SKM-1 treated with dmso at 0.1 percent for 144 hours (cell line): Measurements from ENCODE around the gene THPO.

Source experiments
- DNase-seq: peaks from one replicate; lab custom pipeline; 2025; ENCODE audit not compliant: unreplicated experiment; lab: John Stamatoyannopoulos, UW

Gene THPO

DNA sequence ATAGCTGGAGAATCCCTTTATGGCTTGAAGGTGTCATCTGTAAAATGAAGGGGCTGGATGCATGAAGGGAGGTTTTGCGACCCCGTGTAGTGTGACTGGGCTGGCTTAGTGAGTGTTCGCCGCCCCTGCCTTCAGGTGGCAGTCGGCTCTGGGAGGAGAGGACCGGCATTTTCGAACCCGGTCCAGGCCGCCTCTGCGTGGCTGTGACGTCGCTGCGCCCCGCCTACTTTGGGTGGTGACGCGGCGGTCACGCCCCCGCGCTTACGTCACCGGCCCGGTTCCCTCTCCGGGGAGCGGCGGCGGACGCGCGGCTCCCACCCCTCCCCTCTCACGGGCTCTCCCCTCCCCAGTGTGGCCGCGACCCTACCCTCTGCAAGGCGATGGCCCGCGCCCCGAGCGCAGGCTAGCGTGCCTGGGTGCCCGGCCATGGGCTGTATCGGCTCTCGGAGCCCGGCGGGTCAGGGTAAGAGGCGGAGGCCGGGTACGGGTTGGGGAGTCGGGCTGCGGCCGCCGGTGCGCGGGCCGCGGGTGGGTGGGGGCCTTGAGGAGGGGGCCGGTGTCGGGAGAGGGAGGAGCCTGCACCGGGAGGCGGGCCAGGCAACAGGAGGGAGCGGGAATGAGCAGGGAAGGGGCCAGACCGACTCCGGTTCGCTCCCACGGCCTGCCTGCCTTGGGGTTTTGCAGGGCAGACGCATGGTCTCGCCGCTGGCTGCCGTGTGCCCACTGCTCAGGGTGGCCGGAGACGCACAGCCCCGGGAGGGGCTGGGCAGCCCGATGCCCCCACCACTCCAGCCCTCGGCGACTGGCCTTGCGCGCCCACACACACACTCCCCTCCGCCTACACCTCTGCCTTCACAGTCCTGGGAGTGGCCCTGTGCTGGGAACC lies 42.1 kb downstream of the THPO start:
- DNase-seq = peak; percentile 26

DNA sequence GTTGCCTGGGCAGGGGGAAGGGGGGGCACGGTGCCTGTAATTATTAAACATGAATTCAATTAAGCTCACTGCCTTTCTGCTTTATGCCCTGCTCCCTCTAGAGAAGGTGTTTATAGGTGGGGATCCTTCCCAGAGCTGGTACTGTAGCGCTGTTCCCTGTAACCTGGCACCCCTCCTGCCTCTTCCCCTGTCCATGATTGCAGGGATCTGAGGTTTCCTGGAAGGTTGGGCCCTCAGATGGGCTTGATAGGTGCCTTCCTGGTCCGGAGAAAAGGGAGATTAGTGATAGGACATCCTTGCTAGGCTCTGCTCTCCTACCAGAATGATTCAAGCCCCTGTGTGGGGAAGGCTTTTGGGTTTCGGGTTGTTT lies 42.7 kb downstream of the THPO start:
- no peak for DNase-seq

GRCh38 chr3:184334470-184335158 lies 43.4 kb downstream of the THPO start:
- no peak for DNase-seq

DNA sequence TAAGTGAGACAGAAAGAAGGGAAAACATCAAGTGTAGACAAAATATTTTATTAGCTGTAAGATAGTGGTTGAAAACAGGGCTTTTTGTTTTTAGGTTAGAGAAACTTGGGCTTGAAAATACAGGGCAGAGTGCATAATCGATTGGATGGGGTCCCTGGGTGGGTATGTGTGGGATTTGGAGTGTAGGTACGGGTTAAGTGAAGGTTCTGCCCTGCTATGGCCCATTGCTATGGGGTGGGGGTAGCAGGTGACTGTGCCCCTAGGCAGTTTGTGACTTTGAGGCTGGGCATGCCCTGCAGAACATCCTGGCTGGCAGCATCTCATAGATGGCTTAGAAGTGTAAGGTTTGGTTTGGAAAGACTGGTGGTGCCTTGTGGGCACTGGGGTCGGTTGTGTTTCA lies 44.3 kb downstream of the THPO start:
- DNase-seq = no peak

GRCh38 chr3:184333190-184333589 lies 44.8 kb downstream of the THPO start:
- DNase-seq = no peak

GRCh38 chr3:184332370-184333090 lies 45.5 kb downstream of the THPO start:
- DNase-seq = no peak

DNA sequence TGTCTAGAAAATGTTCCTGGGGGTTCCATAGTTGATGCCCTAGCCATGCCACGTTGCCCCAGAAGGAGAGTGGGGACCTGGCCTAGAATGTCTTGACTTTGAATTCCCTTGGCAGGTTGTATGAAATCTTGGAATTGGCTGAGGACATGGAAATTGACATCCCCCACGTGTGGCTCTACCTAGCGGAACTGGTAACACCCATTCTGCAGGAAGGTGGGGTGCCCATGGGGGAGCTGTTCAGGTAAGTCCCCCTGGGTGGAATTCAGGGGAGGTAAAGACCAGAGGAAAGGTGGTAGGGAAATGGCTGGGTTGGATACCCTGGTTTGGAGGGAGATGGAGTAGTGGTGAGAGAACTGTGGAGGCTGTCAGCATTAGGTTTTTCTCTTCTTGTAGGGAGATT lies 49.5 kb downstream of the THPO start:
- DNase-seq = no peak

GRCh38 chr3:184327171-184327570 lies 50.8 kb downstream of the THPO start:
- DNase-seq = no peak

GRCh38 chr3:184325715-184326369 lies 52.2 kb downstream of the THPO start:
- DNase-seq = no peak

DNA sequence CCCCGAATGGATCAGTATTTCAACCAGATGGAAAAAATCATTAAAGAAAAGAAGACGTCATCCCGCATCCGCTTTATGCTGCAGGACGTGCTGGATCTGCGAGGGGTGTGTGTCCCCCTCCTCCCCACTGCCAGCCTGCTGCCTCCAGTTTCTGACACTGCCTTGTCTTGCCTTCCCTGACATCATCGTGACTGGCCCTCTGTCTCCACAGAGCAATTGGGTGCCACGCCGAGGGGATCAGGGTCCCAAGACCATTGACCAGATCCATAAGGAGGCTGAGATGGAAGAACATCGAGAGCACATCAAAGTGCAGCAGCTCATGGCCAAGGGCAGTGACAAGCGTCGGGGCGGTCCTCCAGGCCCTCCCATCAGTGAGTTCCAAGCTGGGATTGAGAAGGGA lies 52.7 kb downstream of the THPO start:
- no peak for DNase-seq

- DNase-seq = no peak
Measured at GRCh38 chr3:184323696-184324095, 54.3 kb downstream of the THPO start.

DNA sequence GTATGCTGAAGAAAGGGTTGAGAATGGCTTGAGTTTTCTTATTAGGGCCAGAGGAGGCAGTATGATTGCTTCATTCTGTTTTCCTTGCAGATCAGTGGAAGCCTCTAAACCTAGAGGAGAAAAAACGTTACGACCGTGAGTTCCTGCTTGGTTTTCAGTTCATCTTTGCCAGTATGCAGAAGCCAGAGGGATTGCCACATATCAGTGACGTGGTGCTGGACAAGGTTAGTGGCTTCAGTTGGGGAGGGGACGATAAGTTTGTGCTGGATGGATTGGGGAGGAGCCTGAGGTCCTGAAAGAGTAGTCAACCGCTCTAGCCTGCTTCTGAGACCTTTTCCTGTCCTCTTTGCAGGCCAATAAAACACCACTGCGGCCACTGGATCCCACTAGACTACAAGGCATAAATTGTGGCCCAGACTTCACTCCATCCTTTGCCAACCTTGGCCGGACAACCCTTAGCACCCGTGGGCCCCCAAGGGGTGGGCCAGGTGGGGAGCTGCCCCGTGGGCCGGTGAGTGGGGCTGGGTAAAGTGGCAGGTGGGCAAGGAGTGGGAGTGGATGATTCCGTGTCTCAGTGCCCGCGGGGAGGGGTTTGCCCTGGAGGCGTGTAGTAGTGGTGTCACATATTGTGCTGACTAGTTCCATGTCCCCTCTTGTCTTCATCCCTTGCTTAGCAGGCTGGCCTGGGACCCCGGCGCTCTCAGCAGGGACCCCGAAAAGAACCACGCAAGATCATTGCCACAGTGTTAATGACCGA lies 55.1 kb downstream of the THPO start:
- DNase-seq = no peak
